ENCODE measurements around the gene GABRB2.
"Not testable (repeated sequence)": the region's sequence is repeated elsewhere in the genome, so short reads cannot be mapped to it uniquely, and the experiment has no call there.

GABRB2 gene

GRCh38 chr5:161546470-161547301, at the start of gene GABRB2:
Gene GABRB2 (minus strand): TSS chr5:161546725. CDS start chr5:161546643, 82 bp downstream.
- no peak for DNase-seq

GRCh38 chr5:161585798-161586197, 39.3 kb upstream of the GABRB2 start:
- DNase-seq = no peak

- DNase-seq = no peak
These were observed 34.1 kb upstream of the GABRB2 start for GRCh38 chr5:161580621-161581020.

GRCh38 chr5:161572914-161573313, 26.4 kb upstream of the GABRB2 start:
- no peak for DNase-seq

- DNase-seq = no peak
These were observed 19.6 kb upstream of the GABRB2 start for GRCh38 chr5:161566081-161566480.

- no peak for DNase-seq
These were observed 15.9 kb upstream of the GABRB2 start for GRCh38 chr5:161562446-161562845.

- no peak for DNase-seq
These were observed 2.6 kb upstream of the GABRB2 start for GRCh38 chr5:161549106-161549505.

GRCh38 chr5:161548487-161549094, 2.1 kb upstream of the GABRB2 start:
- DNase-seq = no peak

- DNase-seq = no peak
These were observed 1.4 kb upstream of the GABRB2 start for GRCh38 chr5:161547738-161548486.

GRCh38 chr5:161547406-161547737, 847 bp upstream of the GABRB2 start:
- no peak for DNase-seq

GRCh38 chr5:161546095-161546469, 443 bp downstream of the GABRB2 start:
- no peak for DNase-seq

GRCh38 chr5:161545344-161546094, 1.0 kb downstream of the GABRB2 start:
- no peak for DNase-seq

- no peak for DNase-seq
These were observed 2.2 kb downstream of the GABRB2 start for GRCh38 chr5:161544350-161544765.

GRCh38 chr5:161539016-161539415, 7.5 kb downstream of the GABRB2 start:
- DNase-seq = no peak

- no peak for DNase-seq
These were observed 10.8 kb downstream of the GABRB2 start for GRCh38 chr5:161535762-161536161.

- no peak for DNase-seq
These were observed 15.8 kb downstream of the GABRB2 start for GRCh38 chr5:161530700-161531099.

- no peak for DNase-seq
These were observed 32.6 kb downstream of the GABRB2 start for GRCh38 chr5:161513942-161514341.

GRCh38 chr5:161507591-161507990, 38.9 kb downstream of the GABRB2 start:
- DNase-seq = no peak

- not testable (repeated sequence) for DNase-seq
These were observed 41.4 kb downstream of the GABRB2 start for GRCh38 chr5:161505160-161505559.

GRCh38 chr5:161498531-161498930, 48.0 kb downstream of the GABRB2 start:
- DNase-seq = no peak

- DNase-seq = no peak
These were observed 62.8 kb downstream of the GABRB2 start for GRCh38 chr5:161483721-161484120.

- DNase-seq = no peak
These were observed 64.6 kb downstream of the GABRB2 start for GRCh38 chr5:161481922-161482321.
